Breast epithelium (tissue), 4 donors: Measurements from ENCODE around the gene SCAANT1. TPM values are rescaled to one million over a fixed set of nuclear protein-coding genes. Genes with fewer than 3 reads are reported as not detected.

Source experiments
- DNase-seq, 2 donors: peaks; one replicate each; pipeline ENCODE4 v3.0.0-alpha.2; 2019; ENCODE audit warnings: low spot score in 2 of 2
- H3K27ac ChIP-seq, 2 donors: fragments of 200-600 bp; sonication (generic) in 1 of 2; one replicate each; pipeline ENCODE4 v1.5.1; 2016 to 2019; ENCODE audit warnings: mild to moderate bottlenecking in 1 of 2
- H3K27me3 ChIP-seq, 2 donors: fragments of 200-600 bp; sonication (generic) in 1 of 2; one replicate each; pipeline versions ENCODE4 v1.5.1 to v1.6.0; 2017 to 2019; ENCODE audit warnings: control low read depth in 1 of 2, mild to moderate bottlenecking in 1 of 2
- H3K36me3 ChIP-seq: fragments of 200-600 bp; one replicate; pipeline ENCODE4 v1.5.1; 2019
- H3K4me1 ChIP-seq, 2 donors: fragments of 200-600 bp; sonication (generic); one replicate each; pipeline ENCODE4 v1.5.1; 2016 to 2019; ENCODE audit warnings: control low read depth in 1 of 2
- H3K4me3 ChIP-seq, 3 donors: fragments of 200-600 bp; sonication (generic); 1 replicate in 2 of 3; 2 replicates in 1 of 3; pipeline ENCODE4 v1.5.1; 2016 to 2019; ENCODE audit warnings: mild to moderate bottlenecking in 3 of 3, moderate library complexity in 2 of 3
- H3K9me3 ChIP-seq, 2 donors: fragments of 200-600 bp; sonication (generic) in 1 of 2; one replicate each; pipeline ENCODE4 v1.5.1; 2016 to 2019; ENCODE audit warnings: control low read depth in 1 of 2
- POLR2A ChIP-seq: fragments of 450-650 bp; IDR thresholded peaks from one replicate; pipeline ENCODE4 v1.6.1; 2016; ENCODE audit warnings: antibody characterized with exemption, mild to moderate bottlenecking, moderate library complexity
- POLR2AphosphoS5 ChIP-seq, 3 donors: sonication (generic); formaldehyde crosslinking; IDR thresholded peaks; one replicate each; pipeline ENCODE4 v1.6.1; 2017; ENCODE audit warnings: antibody characterized with exemption in 3 of 3
- intact Hi-C: fragments of 100-400 bp; cut with DNase I; formaldehyde crosslinking; loops from one replicate; pipeline ENCODE4 v1.15.1; 2023; ENCODE audit warnings: low total_unique reads
- total RNA-seq, 3 donors: library from RNA; depleted of rRNA; stranded (reverse); fragments of >200 nt; gene quantifications; one replicate each; pipeline ENCODE4 v1.1.0, GENCODE V29; 2016
- TF ChIP-seq, protein P1 (sequence below), 3 donors: fragments of 450-650 bp; IDR thresholded peaks; one replicate each; pipeline ENCODE4 v1.5.1; 2016 to 2017; ENCODE audit warnings: antibody characterized with exemption in 3 of 3, mild to moderate bottlenecking in 3 of 3, moderate library complexity in 3 of 3

SCAANT1 gene
- total RNA-seq, 3 donors from 2014 or later, result not detected

DNA sequence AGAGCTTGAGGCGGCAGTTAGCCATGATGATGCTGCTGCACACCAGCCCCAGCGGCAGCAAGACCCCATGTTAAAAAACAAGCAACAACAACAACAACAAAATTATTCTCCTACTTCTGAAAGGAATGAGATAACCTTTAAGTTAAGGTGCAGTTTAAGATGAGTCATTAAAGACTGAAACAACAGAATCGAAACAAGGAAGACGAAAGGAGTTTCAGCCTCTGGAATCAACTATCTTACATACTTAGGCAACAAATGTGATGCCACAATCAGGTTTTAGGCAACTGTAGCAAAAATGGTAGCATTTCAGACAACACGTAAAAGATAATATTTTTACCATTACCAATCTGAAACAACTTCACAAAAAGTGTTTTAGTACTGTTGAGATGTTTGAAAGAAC is 12.2 kb downstream of the SCAANT1 start:
- Histone ChIP-seq H3K4me3 (no peak overlapping the region), H3K27me3 (no peaks in the 10 kb centered on the region), H3K27ac (no peak overlapping the region), H3K9me3 (no peaks in the 10 kb centered on the region), H3K4me1 (peaks cover 0 to 5% of the 10 kb centered on the region in 2 donors), H3K36me3 (no peaks in the 10 kb centered on the region)
- DNase-seq, result no peak
- no peak for TF ChIP-seq POLR2A
- no peak for TF ChIP-seq POLR2AphosphoS5 (IDR thresholded peaks at IDR 0.05)
- TF ChIP-seq, protein P1, sequence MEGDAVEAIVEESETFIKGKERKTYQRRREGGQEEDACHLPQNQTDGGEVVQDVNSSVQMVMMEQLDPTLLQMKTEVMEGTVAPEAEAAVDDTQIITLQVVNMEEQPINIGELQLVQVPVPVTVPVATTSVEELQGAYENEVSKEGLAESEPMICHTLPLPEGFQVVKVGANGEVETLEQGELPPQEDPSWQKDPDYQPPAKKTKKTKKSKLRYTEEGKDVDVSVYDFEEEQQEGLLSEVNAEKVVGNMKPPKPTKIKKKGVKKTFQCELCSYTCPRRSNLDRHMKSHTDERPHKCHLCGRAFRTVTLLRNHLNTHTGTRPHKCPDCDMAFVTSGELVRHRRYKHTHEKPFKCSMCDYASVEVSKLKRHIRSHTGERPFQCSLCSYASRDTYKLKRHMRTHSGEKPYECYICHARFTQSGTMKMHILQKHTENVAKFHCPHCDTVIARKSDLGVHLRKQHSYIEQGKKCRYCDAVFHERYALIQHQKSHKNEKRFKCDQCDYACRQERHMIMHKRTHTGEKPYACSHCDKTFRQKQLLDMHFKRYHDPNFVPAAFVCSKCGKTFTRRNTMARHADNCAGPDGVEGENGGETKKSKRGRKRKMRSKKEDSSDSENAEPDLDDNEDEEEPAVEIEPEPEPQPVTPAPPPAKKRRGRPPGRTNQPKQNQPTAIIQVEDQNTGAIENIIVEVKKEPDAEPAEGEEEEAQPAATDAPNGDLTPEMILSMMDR (IDR thresholded peaks at IDR 0.05), result no peak
- intact Hi-C loops, result no loop called here

DNA sequence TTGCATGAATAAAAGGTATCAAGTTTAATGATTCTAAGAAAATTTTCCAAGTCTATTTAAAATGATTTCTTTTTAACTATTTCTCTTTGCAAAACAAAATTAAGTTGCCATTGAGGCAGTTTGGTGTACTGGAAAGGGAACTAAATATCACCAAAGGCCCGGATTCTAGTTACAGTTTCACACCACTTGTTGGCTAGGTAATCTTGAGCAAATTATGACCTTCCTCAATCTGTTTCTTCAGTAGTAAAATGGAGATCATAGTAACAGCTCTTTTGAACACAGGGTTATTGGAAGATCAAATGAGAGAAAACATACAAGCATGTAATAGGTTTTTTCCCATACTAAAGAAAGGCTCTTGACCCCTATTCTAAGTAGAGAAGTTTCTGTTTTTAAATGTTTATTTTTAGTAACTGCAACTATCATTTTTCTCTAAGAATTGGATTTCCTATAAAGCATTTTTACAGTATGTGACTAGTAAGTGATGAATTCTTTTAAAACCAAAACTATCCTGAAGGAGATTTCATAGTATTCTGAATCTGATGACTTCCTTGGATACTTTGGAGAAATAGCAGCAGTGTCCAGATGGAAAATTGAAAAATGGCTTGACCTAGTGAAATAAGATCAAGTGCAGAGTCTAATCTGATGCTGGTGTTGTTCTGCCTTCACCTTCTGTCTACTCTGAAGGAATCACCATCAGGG is 15.7 kb downstream of the SCAANT1 start:
- Histone ChIP-seq H3K27me3 (no peaks in the 10 kb centered on the region), H3K4me3 (no peak overlapping the region), H3K36me3 (no peaks in the 10 kb centered on the region), H3K9me3 (no peaks in the 10 kb centered on the region), H3K4me1 (peaks cover 4 to 5% of the 10 kb centered on the region in 2 donors), H3K27ac (no peak overlapping the region)
- intact Hi-C loops, result no loop called here
- TF ChIP-seq, protein P1 (IDR thresholded peaks at IDR 0.05), result no peak
- TF ChIP-seq POLR2A (no peak), POLR2AphosphoS5 (IDR thresholded peaks at IDR 0.05) (no peak)
- DNase-seq, result no peak

DNA sequence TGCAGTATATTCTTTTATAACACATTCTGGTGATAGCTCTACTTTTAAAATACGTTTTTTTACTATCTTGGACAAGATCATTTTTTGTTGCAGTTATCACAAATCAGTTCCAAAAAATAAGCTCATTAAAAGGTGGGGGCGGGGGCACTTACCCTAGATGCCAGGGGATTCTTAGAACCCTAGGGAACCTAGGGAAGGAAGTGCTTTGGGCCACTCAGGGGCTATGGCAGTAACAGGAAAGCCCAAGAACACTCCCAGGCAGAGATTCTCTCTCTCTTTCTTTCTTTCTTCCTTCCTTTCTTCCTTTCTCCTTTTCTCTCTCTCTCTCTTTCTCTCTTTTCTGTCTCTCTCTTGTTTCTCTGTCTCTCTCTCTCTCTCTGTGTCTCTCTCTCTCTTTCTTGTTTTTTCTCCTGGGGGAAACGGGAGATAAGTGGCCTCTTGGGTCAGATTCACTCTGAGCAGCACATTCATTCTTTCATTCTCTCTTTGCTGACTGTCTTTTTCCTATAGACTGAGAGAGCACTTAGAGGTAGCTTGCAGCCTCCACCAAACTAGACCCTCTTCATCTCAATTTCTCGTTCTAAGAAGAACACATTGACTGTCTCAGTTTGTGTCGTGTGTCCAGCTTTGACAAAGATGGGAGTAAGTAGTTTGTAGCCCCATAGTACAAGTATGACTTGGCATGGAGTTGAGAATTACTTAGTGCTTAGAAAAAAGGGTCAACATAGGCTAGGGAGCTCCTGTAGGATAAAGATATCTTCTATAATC is 16.6 kb downstream of the SCAANT1 start:
- no peaks in the 10 kb centered on the region for H3K36me3 ChIP-seq
- intact Hi-C loops, result no loop called here
- TF ChIP-seq POLR2AphosphoS5 (IDR thresholded peaks at IDR 0.05), result no peak
- TF ChIP-seq POLR2A, result no peak
- TF ChIP-seq, protein P1 (IDR thresholded peaks at IDR 0.05), result no peak
- H3K4me3 ChIP-seq, result no peak overlapping the region
- no peak for DNase-seq
- no peaks in the 10 kb centered on the region for H3K9me3 ChIP-seq
- peaks cover 4 to 5% of the 10 kb centered on the region in 2 donors for H3K4me1 ChIP-seq
- H3K27me3 ChIP-seq, result no peaks in the 10 kb centered on the region
- H3K27ac ChIP-seq, result no peak overlapping the region

DNA sequence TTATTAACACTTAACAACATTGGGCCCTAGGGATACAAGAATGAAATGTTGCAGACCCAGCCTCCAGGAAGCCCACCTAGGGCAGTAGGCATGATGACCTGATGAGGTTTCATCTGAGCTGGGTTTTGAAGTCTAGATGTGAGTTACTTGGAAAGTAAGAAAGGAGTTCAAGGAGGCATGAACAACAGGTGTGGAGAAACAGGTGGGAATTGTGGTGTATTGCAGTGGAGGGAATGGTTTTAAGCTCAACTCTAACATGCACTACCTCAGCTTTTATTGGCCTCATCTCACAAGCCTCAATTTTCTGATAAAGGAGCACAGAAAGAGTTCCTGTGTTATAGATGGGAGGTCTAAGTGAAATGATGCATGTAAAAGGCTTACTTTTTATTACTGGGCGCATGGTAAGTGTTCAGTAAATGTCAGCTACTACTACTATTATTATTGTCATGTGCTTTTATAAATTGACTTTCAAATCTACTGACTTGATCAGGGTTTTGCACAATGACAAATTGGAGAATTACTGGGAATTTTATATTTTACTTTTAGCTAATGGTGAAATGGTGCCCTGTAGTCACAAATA is 19.3 kb downstream of the SCAANT1 start:
- intact Hi-C loops, result no loop called here
- Histone ChIP-seq H3K27me3 (no peaks in the 10 kb centered on the region), H3K4me1 (peaks cover 4 to 5% of the 10 kb centered on the region in 2 donors), H3K9me3 (no peaks in the 10 kb centered on the region), H3K4me3 (no peak overlapping the region), H3K36me3 (no peaks in the 10 kb centered on the region), H3K27ac (no peak overlapping the region)
- DNase-seq, result no peak
- no peak for TF ChIP-seq POLR2A
- no peak for TF ChIP-seq POLR2AphosphoS5 (IDR thresholded peaks at IDR 0.05)
- TF ChIP-seq, protein P1 (IDR thresholded peaks at IDR 0.05), result no peak

DNA sequence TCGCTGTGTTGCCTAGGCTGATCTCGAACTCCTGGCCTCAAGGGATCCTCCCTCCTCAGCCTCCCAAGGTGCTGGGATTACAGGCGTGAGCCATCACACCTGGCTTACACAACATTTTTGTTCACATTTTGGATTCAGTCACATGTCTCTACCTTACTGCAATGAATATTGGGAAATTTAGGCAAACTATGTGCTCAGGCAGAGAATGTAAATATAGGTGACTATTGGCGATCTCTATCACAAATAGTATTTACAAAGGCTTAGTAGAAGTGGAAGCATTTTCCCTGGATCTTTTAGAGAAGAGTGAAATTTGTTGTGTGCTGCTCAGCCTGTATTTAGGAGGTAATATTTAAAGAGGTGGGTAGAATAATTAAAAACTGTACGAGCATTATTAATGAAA is 20.7 kb downstream of the SCAANT1 start:
- Histone ChIP-seq H3K9me3 (no peaks in the 10 kb centered on the region), H3K36me3 (no peaks in the 10 kb centered on the region), H3K4me1 (peaks cover 4 to 5% of the 10 kb centered on the region in 2 donors), H3K4me3 (no peak overlapping the region), H3K27ac (no peak overlapping the region), H3K27me3 (no peaks in the 10 kb centered on the region)
- DNase-seq, result no peak
- TF ChIP-seq, protein P1 (IDR thresholded peaks at IDR 0.05), result no peak
- TF ChIP-seq POLR2AphosphoS5 (IDR thresholded peaks at IDR 0.05), result no peak
- TF ChIP-seq POLR2A, result no peak
- intact Hi-C loops, result no loop called here
